LNCaP clone FGC (cell line): Measurements from ENCODE around the gene P3H2.
A peak's percentile ranks its signal among the peaks of the same experiment; 100 is the strongest.
"Not testable (repeated sequence)": the region's sequence is repeated elsewhere in the genome, so short reads cannot be mapped to it uniquely, and the experiment has no call there.

Experiments used
- DNase-seq: peaks from one replicate; pipeline ENCODE4 v3.0.0-alpha.2; 2011; ENCODE audit warnings: low read depth
- H3K4me3 ChIP-seq: 2 replicates; pipeline ENCODE4 v1.5.1; 2011; ENCODE audit warnings: mild to moderate bottlenecking, low read depth, low read length, control low read depth
- TF ChIP-seq, protein P1 (sequence below): IDR thresholded peaks from 2 replicates; pipeline ENCODE4 v1.5.1; 2012; ENCODE audit warnings: mild to moderate bottlenecking; ENCODE audit not compliant: control insufficient read depth, insufficient read depth; ENCODE audit errors: extremely low read depth

The P3H2 gene

GRCh38 chr3:189962466-189962865 lies 158.2 kb downstream of the P3H2 start:
- H3K4me3 ChIP-seq = no peak overlapping the region
- DNase-seq = no peak
- TF ChIP-seq, protein P1, sequence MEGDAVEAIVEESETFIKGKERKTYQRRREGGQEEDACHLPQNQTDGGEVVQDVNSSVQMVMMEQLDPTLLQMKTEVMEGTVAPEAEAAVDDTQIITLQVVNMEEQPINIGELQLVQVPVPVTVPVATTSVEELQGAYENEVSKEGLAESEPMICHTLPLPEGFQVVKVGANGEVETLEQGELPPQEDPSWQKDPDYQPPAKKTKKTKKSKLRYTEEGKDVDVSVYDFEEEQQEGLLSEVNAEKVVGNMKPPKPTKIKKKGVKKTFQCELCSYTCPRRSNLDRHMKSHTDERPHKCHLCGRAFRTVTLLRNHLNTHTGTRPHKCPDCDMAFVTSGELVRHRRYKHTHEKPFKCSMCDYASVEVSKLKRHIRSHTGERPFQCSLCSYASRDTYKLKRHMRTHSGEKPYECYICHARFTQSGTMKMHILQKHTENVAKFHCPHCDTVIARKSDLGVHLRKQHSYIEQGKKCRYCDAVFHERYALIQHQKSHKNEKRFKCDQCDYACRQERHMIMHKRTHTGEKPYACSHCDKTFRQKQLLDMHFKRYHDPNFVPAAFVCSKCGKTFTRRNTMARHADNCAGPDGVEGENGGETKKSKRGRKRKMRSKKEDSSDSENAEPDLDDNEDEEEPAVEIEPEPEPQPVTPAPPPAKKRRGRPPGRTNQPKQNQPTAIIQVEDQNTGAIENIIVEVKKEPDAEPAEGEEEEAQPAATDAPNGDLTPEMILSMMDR = no peak

GRCh38 chr3:189961522-189962161 lies 159.1 kb downstream of the P3H2 start:
- TF ChIP-seq, protein P1 = peak; percentile 86
- DNase-seq = peak; percentile 45
- H3K4me3 ChIP-seq = no peak overlapping the region

GRCh38 chr3:189961086-189961485 lies 159.6 kb downstream of the P3H2 start:
- DNase-seq, H3K4me3 ChIP-seq: not testable (repeated sequence)

DNA sequence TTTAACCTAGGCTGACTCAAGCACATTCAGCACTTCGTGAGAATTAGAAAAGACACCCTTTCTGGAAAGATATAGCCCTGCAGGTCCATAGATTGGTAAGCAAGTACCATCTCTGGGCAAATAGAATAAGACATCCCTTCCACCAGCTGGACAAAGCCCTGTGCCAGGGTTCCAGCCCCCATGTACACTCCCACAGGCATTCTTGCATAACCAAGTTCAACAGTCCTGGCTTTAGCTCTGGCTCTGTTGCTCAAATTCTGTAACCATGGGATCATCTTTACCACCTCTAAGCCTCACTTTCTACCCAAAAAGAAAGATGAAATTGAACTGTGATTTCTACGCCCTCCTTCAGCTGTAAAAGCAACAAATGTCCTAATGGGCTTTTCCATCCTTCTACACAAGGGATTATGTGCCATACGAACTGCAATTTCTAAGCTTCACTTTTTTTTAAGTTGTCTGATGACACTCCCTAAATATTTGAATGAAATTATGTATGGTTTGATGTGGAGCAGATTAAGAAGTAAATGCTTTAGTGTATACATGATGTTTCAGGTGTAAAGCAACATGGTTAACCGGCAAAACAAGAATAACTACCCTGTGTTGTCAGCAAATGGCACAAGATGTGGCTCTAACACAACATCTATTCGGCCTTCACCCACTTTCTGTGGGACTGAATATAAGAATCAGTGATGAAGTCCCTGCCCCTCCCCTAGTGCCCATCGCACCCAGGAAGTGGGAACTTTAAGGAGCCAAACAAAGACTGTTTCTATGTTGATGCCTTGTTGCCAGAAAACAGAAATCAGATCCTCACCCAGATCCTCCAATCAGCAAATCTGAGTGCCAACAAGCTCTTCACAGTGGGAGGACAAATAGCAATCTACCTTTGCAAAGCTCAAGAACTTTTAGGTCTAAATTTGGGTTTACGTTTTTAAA lies 165.7 kb downstream of the P3H2 start:
- H3K4me3 ChIP-seq = no peak overlapping the region
- TF ChIP-seq, protein P1 = no peak
- no peak for DNase-seq

DNA sequence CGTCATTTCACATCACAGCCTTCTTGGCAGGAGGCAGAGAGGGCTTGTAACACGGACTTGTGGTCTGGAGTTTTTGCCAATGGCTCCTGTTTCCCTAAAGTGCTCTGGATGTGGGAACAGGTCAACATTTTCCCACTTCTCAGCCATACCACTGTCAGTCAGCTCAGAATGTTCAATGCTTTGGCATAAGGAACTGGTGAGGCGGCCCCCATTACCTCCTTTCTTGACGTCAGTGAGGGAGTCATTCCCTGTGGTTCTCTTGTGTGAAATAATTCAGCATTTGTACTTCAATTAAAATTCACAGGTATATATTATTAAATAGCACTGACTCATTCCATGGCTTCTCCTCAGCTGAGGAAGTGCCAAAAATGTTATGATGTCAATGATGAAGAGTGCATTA lies 167.1 kb downstream of the P3H2 start:
- H3K4me3 ChIP-seq = no peak overlapping the region
- no peak for DNase-seq
- TF ChIP-seq, protein P1 = no peak

DNA sequence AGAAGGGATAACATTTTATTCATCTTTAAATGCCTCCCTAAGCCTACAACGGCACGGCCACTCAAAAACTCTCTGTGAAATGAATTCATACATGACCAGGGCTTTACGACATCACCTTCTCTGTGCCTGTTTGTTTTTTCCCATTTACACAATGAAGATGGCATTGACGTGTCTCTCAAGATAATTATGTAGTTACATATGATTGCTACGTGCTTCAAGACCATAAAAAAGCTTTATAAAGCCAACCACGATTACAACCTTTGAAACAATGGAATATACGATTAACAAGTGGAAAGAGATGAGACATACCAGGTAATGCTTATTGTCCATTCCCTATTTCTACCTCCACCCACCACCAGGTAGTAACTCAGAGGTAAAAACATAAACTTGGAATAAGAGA lies 168.4 kb downstream of the P3H2 start:
- H3K4me3 ChIP-seq = no peak overlapping the region
- DNase-seq = no peak
- TF ChIP-seq, protein P1 = no peak

- DNase-seq = peak; percentile 42
- H3K4me3 ChIP-seq = no peak overlapping the region
- TF ChIP-seq, protein P1 = 0 out of 2 replicates have a peak, but pooled peaks have one; percentile 29
These were observed 170.4 kb downstream of the P3H2 start for GRCh38 chr3:189950258-189950657.
